Measurements from ENCODE around the gene NUFIP1. TPM values are rescaled to one million over a fixed set of nuclear protein-coding genes. Genes with fewer than 3 reads are reported as not detected.
A peak's percentile ranks its signal among the peaks of the same experiment; 100 is the strongest.
"Not testable (repeated sequence)": the region's sequence is repeated elsewhere in the genome, so short reads cannot be mapped to it uniquely, and the experiment has no call there.

The NUFIP1 gene
- total RNA-seq: 3.1 TPM
- long read RNA-seq, partial matches to known transcripts: 0 of 3 reads
- long read RNA-seq, other reads (novel, unspliced or antisense): 0 of 3 reads

- peak within 1 kb of the TSS; percentile 83 for H3K27ac ChIP-seq (replicated peaks)
- no peaks in the 10 kb centered on the region for H3K9me3 ChIP-seq (replicated peaks)
- H3K4me3 ChIP-seq: peak within 1 kb of the TSS; percentile 92
- peaks cover 16% of the 10 kb centered on the region for H3K36me3 ChIP-seq
- intact Hi-C loops (cut with micrococcal nuclease): no loop called here
- H3K27me3 ChIP-seq (ENCODE audit: low read depth): no peaks in the 10 kb centered on the region
- TF ChIP-seq, protein P1, sequence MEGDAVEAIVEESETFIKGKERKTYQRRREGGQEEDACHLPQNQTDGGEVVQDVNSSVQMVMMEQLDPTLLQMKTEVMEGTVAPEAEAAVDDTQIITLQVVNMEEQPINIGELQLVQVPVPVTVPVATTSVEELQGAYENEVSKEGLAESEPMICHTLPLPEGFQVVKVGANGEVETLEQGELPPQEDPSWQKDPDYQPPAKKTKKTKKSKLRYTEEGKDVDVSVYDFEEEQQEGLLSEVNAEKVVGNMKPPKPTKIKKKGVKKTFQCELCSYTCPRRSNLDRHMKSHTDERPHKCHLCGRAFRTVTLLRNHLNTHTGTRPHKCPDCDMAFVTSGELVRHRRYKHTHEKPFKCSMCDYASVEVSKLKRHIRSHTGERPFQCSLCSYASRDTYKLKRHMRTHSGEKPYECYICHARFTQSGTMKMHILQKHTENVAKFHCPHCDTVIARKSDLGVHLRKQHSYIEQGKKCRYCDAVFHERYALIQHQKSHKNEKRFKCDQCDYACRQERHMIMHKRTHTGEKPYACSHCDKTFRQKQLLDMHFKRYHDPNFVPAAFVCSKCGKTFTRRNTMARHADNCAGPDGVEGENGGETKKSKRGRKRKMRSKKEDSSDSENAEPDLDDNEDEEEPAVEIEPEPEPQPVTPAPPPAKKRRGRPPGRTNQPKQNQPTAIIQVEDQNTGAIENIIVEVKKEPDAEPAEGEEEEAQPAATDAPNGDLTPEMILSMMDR (IDR thresholded peaks at IDR 0.05; ENCODE audit: borderline replicate concordance): no peak
- H3K4me1 ChIP-seq: peaks cover 59% of the 10 kb centered on the region
- peak; percentile 94 for DNase-seq
These were observed at the start of gene NUFIP1, which contains the start of gene GPALPP1 for GRCh38 chr13:44989071-44989889. Gene NUFIP1 (minus strand): TSS chr13:44989471. CDS start chr13:44989436, 35 bp downstream. Gene GPALPP1 (plus strand): TSS chr13:44989538. CDS start chr13:44989655, 117 bp downstream.

DNA sequence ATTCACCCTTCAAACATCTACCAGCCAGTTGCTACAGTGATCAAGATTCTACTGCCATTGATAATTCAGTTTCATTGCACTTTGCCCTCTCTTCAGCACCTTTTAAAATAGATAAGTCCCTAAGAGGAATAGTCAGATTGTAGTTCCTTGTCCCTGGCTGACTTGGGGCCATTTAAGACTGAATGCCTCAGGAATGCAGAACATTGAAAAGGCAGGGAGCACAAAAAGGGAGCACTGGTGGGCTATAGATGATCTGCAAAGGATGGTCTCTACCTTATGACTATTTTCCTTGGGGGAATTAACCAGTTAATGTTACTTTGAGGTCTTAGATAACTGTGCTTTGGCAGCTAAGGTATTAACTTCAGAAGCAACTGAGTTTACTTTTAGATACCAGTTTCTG, 46.9 kb upstream of the NUFIP1 start:
- no peak for DNase-seq
- Histone ChIP-seq H3K27ac (replicated peaks) (no peak overlapping the region), H3K4me1 (no peaks in the 10 kb centered on the region), H3K9me3 (replicated peaks) (no peaks in the 10 kb centered on the region), H3K4me3 (no peak overlapping the region), H3K36me3 (peaks cover 22% of the 10 kb centered on the region), H3K27me3 (ENCODE audit: low read depth) (no peaks in the 10 kb centered on the region)
- intact Hi-C loops (cut with micrococcal nuclease): no loop called here
- TF ChIP-seq, protein P1 (IDR thresholded peaks at IDR 0.05; ENCODE audit: borderline replicate concordance): no peak

DNA sequence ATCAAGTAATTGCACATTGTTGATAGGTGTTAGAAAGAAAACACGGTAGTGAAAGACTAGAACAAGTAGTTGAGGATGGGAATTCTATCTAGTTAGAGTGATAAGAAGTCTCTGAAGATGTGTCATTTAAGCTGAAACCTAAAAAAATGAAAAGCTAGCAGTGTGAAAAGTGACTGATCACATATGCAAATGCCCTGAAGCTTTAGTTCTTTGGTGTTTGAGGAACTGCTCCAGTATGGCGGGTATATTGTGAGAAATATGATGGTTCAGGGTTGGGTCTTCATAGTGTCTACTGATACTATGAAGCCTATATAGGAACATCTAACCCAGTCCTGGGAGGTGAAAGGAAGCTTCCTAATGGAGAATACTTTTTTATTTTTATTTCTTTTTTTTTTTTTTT, 45.1 kb upstream of the NUFIP1 start:
- TF ChIP-seq, protein P1 (IDR thresholded peaks at IDR 0.05; ENCODE audit: borderline replicate concordance): no peak
- H3K27ac ChIP-seq (replicated peaks): no peak overlapping the region
- peaks cover 24% of the 10 kb centered on the region for H3K36me3 ChIP-seq
- intact Hi-C loops (cut with micrococcal nuclease): no loop called here
- H3K4me3 ChIP-seq: no peak overlapping the region
- H3K27me3 ChIP-seq (ENCODE audit: low read depth): no peaks in the 10 kb centered on the region
- DNase-seq: no peak
- H3K9me3 ChIP-seq (replicated peaks): no peaks in the 10 kb centered on the region
- H3K4me1 ChIP-seq: no peaks in the 10 kb centered on the region

DNA sequence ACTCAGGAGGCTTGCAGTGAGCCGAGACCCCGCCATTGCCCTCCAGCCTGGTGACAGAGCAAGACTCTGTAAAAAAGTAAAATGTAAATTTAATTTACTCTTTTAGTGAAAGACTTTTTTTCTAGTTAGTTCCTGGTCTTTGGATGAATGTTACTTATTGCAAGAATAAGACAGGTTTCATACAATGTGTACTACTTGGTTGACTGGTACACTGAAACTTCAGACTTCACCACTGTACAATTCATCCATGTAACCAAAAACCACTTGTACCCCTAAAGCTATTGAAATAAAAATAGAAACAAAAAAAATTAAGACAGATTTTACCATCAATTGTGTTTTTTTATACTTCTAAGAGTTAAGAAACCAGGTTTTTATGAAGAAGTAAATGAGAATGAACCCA, 35.6 kb upstream of the NUFIP1 start:
- Histone ChIP-seq H3K4me3 (no peak overlapping the region), H3K9me3 (replicated peaks) (no peaks in the 10 kb centered on the region), H3K4me1 (no peaks in the 10 kb centered on the region), H3K36me3 (peaks cover 70% of the 10 kb centered on the region), H3K27me3 (ENCODE audit: low read depth) (no peaks in the 10 kb centered on the region), H3K27ac (replicated peaks) (no peak overlapping the region)
- TF ChIP-seq, protein P1 (IDR thresholded peaks at IDR 0.05; ENCODE audit: borderline replicate concordance): no peak
- no peak for DNase-seq
- intact Hi-C loops (cut with micrococcal nuclease): no loop called here

- H3K36me3 ChIP-seq: peaks cover 75% of the 10 kb centered on the region
These were observed 32.0 kb upstream of the NUFIP1 start for GRCh38 chr13:45021250-45021649.

GRCh38 chr13:45019981-45020380, 30.7 kb upstream of the NUFIP1 start:
- H3K27me3 ChIP-seq (ENCODE audit: low read depth); intact Hi-C loops (cut with micrococcal nuclease); DNase-seq; H3K4me3 ChIP-seq; H3K9me3 ChIP-seq (replicated peaks); H3K4me1 ChIP-seq; H3K27ac ChIP-seq (replicated peaks): not testable (repeated sequence)
- H3K36me3 ChIP-seq: peaks cover 83% of the 10 kb centered on the region

More at GRCh38 chr13:45021250-45021649, 32.0 kb upstream of the NUFIP1 start:
- H3K4me1 ChIP-seq: no peaks in the 10 kb centered on the region
- DNase-seq: no peak
- intact Hi-C loops (cut with micrococcal nuclease): no loop called here
- H3K27me3 ChIP-seq (ENCODE audit: low read depth): no peaks in the 10 kb centered on the region
- no peaks in the 10 kb centered on the region for H3K9me3 ChIP-seq (replicated peaks)
- no peak overlapping the region for H3K4me3 ChIP-seq
- TF ChIP-seq, protein P1 (IDR thresholded peaks at IDR 0.05; ENCODE audit: borderline replicate concordance): no peak
- H3K27ac ChIP-seq (replicated peaks): no peak overlapping the region
